B cell (primary cell): ENCODE data around the gene NRP1. TPM values are rescaled to one million over a fixed set of nuclear protein-coding genes. Genes with fewer than 3 reads are reported as not detected.

Experiments used
- ATAC-seq: fragments of 200-7000 bp; cut with Tn5 transposase; one replicate; pipeline ENCODE4 v1.10.0; 2021; ENCODE audit warnings: low read depth, mild to moderate bottlenecking, moderate number of reproducible peaks, moderate library complexity
- CTCF ChIA-PET: fragments of 350-600 bp; sonication (Branson Sonifier 250); formaldehyde crosslinking; loops from one replicate; lab custom pipeline; 2021; ENCODE audit warnings: antibody characterized with exemption, inconsistent platforms; lab: Charles Lee
- POLR2A ChIA-PET: fragments of 350-600 bp; sonication (Branson Sonifier 250); formaldehyde crosslinking; loops from one replicate; lab custom pipeline; 2021; ENCODE audit warnings: antibody characterized with exemption; lab: Charles Lee
- DNase-seq: peaks from one replicate; pipeline ENCODE4 v3.0.0; 2013
- H2AFZ ChIP-seq: 2 replicates; pipeline ENCODE4 v1.6.1; 2012; ENCODE audit warnings: mild to moderate bottlenecking, low read depth, low read length; ENCODE audit not compliant: insufficient read depth, poor library complexity, severe bottlenecking
- H3K27ac ChIP-seq, 2 donors: 1 replicate in 1 of 2; 2 replicates in 1 of 2; pipeline ENCODE4 v1.5.1; 2012 to 2013; ENCODE audit warnings: low read length in 2 of 2, mild to moderate bottlenecking in 2 of 2, moderate library complexity in 1 of 2
- H3K27me3 ChIP-seq, 4 experiments: fragments of 200-600 bp in 1 of 4; sonication (generic) in 1 of 4; replicated peaks in 1 of 4; 1 replicate in 2 of 4; 2 replicates in 2 of 4; pipeline versions ENCODE4 v1.6.1 to v1.7.0; 2013 to 2016; ENCODE audit warnings: low read length in 3 of 4, mild to moderate bottlenecking in 2 of 4, mixed read lengths in 1 of 4, moderate library complexity in 1 of 4; ENCODE audit not compliant: insufficient read depth in 4 of 4, control insufficient read depth in 3 of 4; ENCODE audit errors: control extremely low read depth in 1 of 4
- H3K36me3 ChIP-seq, 2 experiments: replicated peaks in 1 of 2; 1 replicate in 1 of 2; 2 replicates in 1 of 2; pipeline versions ENCODE4 v1.6.1 to v1.7.1; 2013; ENCODE audit warnings: low read length in 1 of 2; ENCODE audit not compliant: insufficient read depth in 2 of 2, control insufficient read depth in 1 of 2; ENCODE audit errors: control extremely low read depth in 1 of 2, extremely low read depth in 1 of 2
- H3K4me1 ChIP-seq, 2 donors: fragments of 200-600 bp in 1 of 2; sonication (generic) in 1 of 2; 1 replicate in 1 of 2; 2 replicates in 1 of 2; pipeline versions ENCODE4 v1.5.1 to v1.6.1; 2013 to 2017; ENCODE audit warnings: low read length in 2 of 2; ENCODE audit not compliant: control insufficient read depth in 2 of 2, insufficient read depth in 2 of 2
- H3K4me2 ChIP-seq: replicated peaks from 2 replicates; pipeline ENCODE3; 2012; ENCODE audit warnings: mild to moderate bottlenecking, low read depth, low read length; ENCODE audit not compliant: poor library complexity, severe bottlenecking
- H3K4me3 ChIP-seq, 5 experiments: fragments of 200-600 bp in 1 of 5; sonication (generic) in 1 of 5; 1 replicate in 3 of 5; 2 replicates in 2 of 5; pipeline versions ENCODE4 v1.5.1 to v1.7.0; 2011 to 2016; ENCODE audit warnings: low read length in 4 of 5, mild to moderate bottlenecking in 4 of 5, low read depth in 2 of 5, control low read depth in 1 of 5, moderate library complexity in 1 of 5; ENCODE audit not compliant: insufficient read depth in 1 of 5; ENCODE audit errors: control extremely low read depth in 1 of 5, extremely low read depth in 1 of 5
- H3K79me2 ChIP-seq: fragments of 200-600 bp; sonication (generic); one replicate; pipeline ENCODE4 v1.6.0; 2016; ENCODE audit warnings: low read length; ENCODE audit not compliant: control insufficient read depth, insufficient read depth
- H3K9ac ChIP-seq: fragments of 200-600 bp; sonication (generic); 2 replicates; pipeline ENCODE4 v1.6.1; 2017; ENCODE audit warnings: mild to moderate bottlenecking, low read length, moderate library complexity
- H3K9me3 ChIP-seq, 3 donors: one replicate each; pipeline versions ENCODE4 v1.6.1 to v1.7.1; 2013; ENCODE audit warnings: low read length in 2 of 3; ENCODE audit not compliant: control insufficient read depth in 2 of 3, insufficient read depth in 1 of 3; ENCODE audit errors: control extremely low read depth in 1 of 3
- H4K20me1 ChIP-seq: 2 replicates; pipeline ENCODE4 v1.6.0; 2012; ENCODE audit warnings: mild to moderate bottlenecking, low read length; ENCODE audit not compliant: insufficient read depth, control insufficient read depth, poor library complexity, severe bottlenecking
- H3K27ac Mint-ChIP-seq: one replicate; pipeline ENCODE4 v1.8.0; 2021; ENCODE audit warnings: mixed read lengths
- H3K27me3 Mint-ChIP-seq: one replicate; pipeline ENCODE4 v1.8.0; 2021; ENCODE audit warnings: mixed read lengths
- H3K4me1 Mint-ChIP-seq: one replicate; pipeline ENCODE4 v1.8.0; 2021; ENCODE audit warnings: mixed read lengths
- H3K4me3 Mint-ChIP-seq: one replicate; pipeline ENCODE4 v1.8.0; 2021; ENCODE audit warnings: mixed read lengths
- H3K9me3 Mint-ChIP-seq: one replicate; pipeline ENCODE4 v1.8.0; 2022; ENCODE audit warnings: mixed read lengths; ENCODE audit not compliant: insufficient read depth
- EZH2 ChIP-seq: IDR thresholded peaks from 2 replicates; pipeline ENCODE4 v1.6.1; 2012; ENCODE audit warnings: borderline replicate concordance, low read depth, mild to moderate bottlenecking, moderate library complexity, low read length; ENCODE audit not compliant: insufficient read depth, poor library complexity, severe bottlenecking
- WGBS: methylation state at CpG from one replicate; pipeline ENCODE4 v1.1.5; 2013; ENCODE audit warnings: missing lambda C conversion rate; ENCODE audit not compliant: insufficient coverage; 5-methylcytosine and 5-hydroxymethylcytosine counted together
- intact Hi-C: fragments of 100-400 bp; cut with micrococcal nuclease; formaldehyde crosslinking; loops from one replicate; pipeline ENCODE4 v1.10.0; 2022
- polyA plus RNA-seq: library from polyadenylated mRNA; depleted of rRNA; stranded (reverse); fragments of >200 nt; gene quantifications from 2 replicates; pipeline ENCODE4 v1.2.3, GENCODE V29; 2012
- total RNA-seq, 2 donors: library from RNA; stranded (reverse); fragments of 120-200 nt in 1 of 2; gene quantifications; 1 replicate in 1 of 2; 2 replicates in 1 of 2; pipeline versions ENCODE4 v1.2.3 to v1.2.4, GENCODE V29; 2013 to 2022
- TF ChIP-seq, protein P1 (sequence below): fragments of 200-600 bp; IDR thresholded peaks from one replicate; pipeline ENCODE4 v1.8.0; 2022; ENCODE audit warnings: antibody characterized with exemption, mild to moderate bottlenecking

NRP1 gene
- total and polyA plus RNA-seq, 2 donors (not counting 1 experiment from before 2014, with no cell fraction given) = 0.34 TPM; not detected in 1

DNA sequence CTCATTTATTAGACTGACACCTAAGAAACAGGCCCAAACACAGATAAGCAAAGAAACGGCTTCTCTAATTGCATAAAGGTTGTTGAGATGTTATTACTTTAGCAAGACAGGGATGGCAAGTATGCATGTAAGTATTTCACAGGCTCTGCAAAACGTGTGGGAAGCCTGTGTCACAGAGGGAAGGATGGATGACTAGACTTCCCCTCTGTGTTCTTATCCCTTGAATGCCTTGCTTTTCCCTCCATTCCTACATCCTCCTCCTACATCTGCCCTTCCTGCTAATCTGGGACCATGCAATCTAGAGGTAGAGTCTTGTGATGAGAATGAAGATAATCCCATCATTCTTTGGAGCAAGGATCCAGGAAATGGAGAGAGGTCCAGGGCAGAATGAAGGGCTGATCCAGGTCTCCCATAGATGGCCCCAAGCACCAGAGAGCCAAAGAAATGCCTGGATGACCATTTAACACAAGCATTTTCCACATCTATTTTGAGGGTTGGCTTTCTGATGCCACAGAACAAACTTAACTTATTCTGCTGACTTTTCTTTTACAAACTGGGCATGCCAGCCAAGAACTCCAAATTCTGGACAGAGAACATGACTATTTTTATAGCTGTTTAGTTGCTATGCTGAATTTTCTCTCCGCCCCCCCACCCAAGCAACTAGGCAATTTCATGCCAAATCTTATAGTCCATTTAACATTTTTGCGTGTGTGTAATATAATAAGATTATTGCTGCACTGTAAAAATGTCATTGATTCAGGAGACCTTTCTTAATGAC lies 48.1 kb downstream of the NRP1 start:
- TF ChIP-seq EZH2 = no peak
- TF ChIP-seq, protein P1, sequence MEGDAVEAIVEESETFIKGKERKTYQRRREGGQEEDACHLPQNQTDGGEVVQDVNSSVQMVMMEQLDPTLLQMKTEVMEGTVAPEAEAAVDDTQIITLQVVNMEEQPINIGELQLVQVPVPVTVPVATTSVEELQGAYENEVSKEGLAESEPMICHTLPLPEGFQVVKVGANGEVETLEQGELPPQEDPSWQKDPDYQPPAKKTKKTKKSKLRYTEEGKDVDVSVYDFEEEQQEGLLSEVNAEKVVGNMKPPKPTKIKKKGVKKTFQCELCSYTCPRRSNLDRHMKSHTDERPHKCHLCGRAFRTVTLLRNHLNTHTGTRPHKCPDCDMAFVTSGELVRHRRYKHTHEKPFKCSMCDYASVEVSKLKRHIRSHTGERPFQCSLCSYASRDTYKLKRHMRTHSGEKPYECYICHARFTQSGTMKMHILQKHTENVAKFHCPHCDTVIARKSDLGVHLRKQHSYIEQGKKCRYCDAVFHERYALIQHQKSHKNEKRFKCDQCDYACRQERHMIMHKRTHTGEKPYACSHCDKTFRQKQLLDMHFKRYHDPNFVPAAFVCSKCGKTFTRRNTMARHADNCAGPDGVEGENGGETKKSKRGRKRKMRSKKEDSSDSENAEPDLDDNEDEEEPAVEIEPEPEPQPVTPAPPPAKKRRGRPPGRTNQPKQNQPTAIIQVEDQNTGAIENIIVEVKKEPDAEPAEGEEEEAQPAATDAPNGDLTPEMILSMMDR = no peak
- H3K27me3 Mint-ChIP-seq = peaks cover 3% of the 10 kb centered on the region
- Histone ChIP-seq H3K4me1 (no peaks in the 10 kb centered on the region), H3K9ac (no peak overlapping the region), H3K4me3 (no peak overlapping the region), H3K79me2 (no peaks in the 10 kb centered on the region), H3K27me3 (peaks cover 0 to 3% (median 0%) of the 10 kb centered on the region in 4 experiments), H3K27ac (no peak overlapping the region), H4K20me1 (no peaks in the 10 kb centered on the region), H3K9me3 (no peaks in the 10 kb centered on the region), H3K36me3 (no peaks in the 10 kb centered on the region), H2AFZ (no peak overlapping the region), H3K4me2 (no peak overlapping the region)
- no peak for ATAC-seq
- intact Hi-C loops = no loop called here
- H3K4me1 Mint-ChIP-seq = no peaks in the 10 kb centered on the region
- no peak for DNase-seq
- POLR2A ChIA-PET = no interaction called here
- WGBS = no CpG with 5 or more reads among the region's 4 CpGs
- no peak overlapping the region for H3K27ac Mint-ChIP-seq
- CTCF ChIA-PET = no interaction called here
- H3K9me3 Mint-ChIP-seq = no peaks in the 10 kb centered on the region
- no peak overlapping the region for H3K4me3 Mint-ChIP-seq

DNA sequence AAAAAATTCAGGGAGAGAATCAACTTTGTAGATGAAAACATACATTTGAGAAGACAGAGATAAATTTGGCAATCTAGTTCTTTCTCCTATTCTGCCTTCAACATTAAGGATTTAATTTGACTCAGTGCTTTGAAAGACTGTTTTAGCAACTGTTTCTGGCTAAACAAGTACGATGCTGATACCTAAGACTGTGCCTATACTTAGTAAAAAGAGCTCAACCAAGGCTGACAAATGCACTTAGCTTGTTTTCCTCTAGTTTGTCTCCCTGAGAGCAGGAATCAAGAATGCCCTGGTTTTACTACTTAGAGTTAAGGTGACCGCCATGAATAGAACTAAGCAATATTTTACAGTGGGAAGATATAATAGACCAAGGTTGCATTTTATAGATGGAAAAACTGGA lies 49.5 kb downstream of the NRP1 start:
- no CpG with 5 or more reads among the region's 2 CpGs for WGBS
- no peak overlapping the region for H3K27ac Mint-ChIP-seq
- H3K9ac ChIP-seq = no peak overlapping the region
- POLR2A ChIA-PET = no interaction called here
- H3K27me3 ChIP-seq = peaks cover 0 to 3% (median 0%) of the 10 kb centered on the region in 4 experiments
- no peak overlapping the region for H3K4me3 ChIP-seq
- H3K4me1 Mint-ChIP-seq = no peaks in the 10 kb centered on the region
- no peak overlapping the region for H2AFZ ChIP-seq
- intact Hi-C loops = no loop called here
- peaks cover 3% of the 10 kb centered on the region for H3K27me3 Mint-ChIP-seq
- no peak for DNase-seq
- no peak overlapping the region for H3K4me3 Mint-ChIP-seq
- no peaks in the 10 kb centered on the region for H3K9me3 Mint-ChIP-seq
- CTCF ChIA-PET = no interaction called here
- no peak overlapping the region for H3K4me2 ChIP-seq
- H4K20me1 ChIP-seq = no peaks in the 10 kb centered on the region
- H3K9me3 ChIP-seq = no peaks in the 10 kb centered on the region
- no peak for ATAC-seq
- TF ChIP-seq, protein P1 = no peak
- TF ChIP-seq EZH2 = no peak
- no peaks in the 10 kb centered on the region for H3K79me2 ChIP-seq
- no peaks in the 10 kb centered on the region for H3K36me3 ChIP-seq
- H3K4me1 ChIP-seq = no peaks in the 10 kb centered on the region
- no peak overlapping the region for H3K27ac ChIP-seq
